ENCODE data around the gene CKB.

DNA sequence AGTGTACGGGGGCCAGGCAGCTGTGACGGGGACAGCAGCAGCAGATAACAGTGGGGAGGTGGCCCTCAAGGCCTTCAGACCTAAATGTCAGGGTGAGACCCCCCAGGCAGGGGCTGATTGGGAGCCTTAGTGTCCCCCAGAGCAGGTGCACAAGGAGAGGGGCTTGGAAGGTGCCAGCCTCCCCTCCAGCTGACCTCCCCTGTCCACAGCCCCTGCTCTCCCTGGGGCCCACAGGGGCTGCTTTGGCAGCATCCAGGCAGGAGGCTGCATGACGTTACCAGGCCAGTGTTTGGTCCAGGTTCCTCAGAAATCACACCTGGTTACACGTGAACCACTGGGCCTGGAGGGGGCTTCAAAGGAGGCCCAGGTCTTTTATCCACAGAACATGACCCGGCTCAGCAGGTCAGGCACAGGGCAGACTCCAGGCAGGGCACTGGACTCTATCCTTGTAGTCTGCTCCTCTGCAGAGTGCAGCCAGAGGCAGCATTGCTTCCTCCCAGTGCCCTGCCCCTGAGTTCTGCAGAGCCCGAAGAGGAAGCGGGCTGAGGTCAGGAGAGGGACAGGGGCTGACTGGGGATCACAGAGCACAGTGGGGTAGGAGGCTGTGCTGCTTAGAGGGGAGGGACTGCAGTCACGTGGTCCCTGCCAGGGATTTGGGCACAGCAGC lies 3.8 kb upstream of the CKB start:
- TF ChIP-seq CTCF (IDR thresholded peaks at IDR 0.05; ENCODE audit: insufficient read depth, low read length) (no peak), REST (IDR thresholded peaks at IDR 0.05; ENCODE audit: insufficient replicate concordance, low read depth) (no peak)
